ENCODE measurements around the gene CEBPE.

CEBPE gene

DNA sequence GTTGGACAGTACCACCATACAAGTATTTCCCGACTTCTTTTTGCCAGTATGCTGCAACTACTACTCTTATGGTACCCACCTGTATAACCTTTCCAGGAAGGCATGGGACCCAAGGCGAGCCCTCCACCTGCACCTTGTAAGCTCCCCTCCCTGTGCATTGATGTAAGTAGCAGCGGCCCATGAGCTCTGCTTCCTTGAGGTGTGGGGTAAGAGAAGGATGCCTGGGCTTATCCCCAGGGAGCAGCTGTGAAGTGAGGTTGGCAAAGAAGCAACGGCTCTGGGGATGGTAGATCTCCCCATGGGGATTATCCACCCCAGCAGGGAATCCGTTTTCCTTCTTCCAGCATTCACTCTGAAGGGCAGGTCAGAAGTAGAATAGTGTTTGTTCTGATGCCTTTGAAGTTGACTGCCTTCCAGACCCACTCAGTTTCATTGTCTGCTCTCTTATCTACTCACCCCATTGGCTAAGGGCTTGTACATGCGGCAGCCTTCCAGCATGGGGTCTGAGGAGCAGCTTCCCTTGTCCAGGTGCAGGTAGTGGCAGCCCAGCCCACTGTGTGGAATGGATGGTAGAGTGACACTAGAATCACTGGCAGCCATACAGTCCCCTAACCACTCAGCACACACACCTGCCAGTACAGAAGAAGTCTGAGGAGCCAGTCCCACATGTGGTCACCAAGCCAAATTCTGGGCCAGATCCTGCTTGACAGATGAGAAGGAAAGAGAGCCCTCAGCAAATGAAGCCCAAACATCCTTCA is 17.7 kb downstream of the CEBPE start:
- no peak for DNase-seq

DNA sequence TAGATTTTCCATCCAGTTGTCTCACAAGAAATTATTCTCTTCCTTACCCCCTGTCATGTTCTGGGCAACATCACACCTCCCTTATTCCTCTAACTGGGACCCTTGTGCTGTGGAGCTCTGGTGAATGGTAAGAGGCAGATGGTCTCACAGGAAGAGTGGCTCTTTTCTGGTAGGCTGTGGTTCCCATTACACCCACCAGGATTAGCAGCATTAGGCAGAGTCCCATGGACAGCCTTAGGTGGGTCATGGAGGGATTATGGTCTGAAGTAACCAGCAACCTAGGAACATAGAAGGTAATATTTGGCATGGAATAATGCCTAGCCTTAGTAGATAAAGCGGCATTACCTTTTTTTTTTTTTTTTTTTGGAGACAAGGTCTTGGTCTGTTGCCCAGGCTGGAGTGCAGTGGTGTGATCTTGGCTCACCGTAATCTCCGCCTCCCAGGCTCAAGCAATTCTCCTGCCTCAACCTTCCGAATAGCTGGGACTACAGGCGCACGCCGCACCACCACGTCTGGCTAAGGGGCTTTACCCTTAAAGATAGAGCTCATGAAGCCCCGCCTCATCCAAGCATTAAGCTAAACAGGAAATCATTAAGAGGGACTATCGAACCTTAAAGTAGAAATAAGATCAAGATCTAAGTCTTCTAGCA is 19.7 kb downstream of the CEBPE start:
- DNase-seq = no peak

GRCh38 chr14:23097786-23098185 is 21.3 kb downstream of the CEBPE start:
- no peak for DNase-seq

GRCh38 chr14:23095196-23096108 is 23.6 kb downstream of the CEBPE start, which contains the start of gene C14orf119:
Gene C14orf119, plus strand, starts transcription at chr14:23095505. Its CDS starts 2,154 bp downstream, at chr14:23097659.
- no peak for DNase-seq

GRCh38 chr14:23094666-23095195 is 24.3 kb downstream of the CEBPE start, which contains the start of gene ACIN1:
Gene ACIN1, minus strand, starts transcription at chr14:23095136. Its CDS starts 24 bp downstream, at chr14:23095112.
- DNase-seq = no peak

DNA sequence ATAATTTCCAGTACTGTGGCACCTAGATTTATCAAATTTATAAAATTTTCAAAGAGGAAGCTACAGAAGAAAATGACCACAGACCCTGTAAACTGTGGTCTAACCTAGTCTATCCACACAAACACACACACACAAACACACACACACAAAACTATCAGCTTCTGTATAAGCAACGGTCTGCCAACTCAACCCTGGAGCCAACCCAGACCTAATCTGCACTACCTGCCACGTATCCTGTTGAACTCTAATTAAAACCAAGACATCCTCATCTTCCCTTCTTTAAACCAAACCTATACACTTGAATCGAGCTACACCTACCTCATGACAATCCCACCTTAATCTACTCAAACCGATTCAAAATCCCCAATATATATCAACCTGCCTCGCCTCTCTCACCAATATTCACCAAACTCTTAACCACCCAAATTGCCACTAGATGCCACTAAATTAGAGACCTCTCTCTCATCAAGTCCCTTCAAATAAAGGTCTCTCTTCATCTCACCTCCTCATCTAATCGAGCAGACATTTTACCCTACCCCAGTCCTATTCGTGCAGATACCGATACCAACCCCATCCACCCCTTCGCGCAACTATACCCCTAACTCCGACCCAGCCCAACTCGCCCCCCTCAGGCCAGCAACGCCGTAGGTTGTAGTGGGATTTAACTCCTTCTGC is 24.9 kb downstream of the CEBPE start:
- no peak for DNase-seq

DNA sequence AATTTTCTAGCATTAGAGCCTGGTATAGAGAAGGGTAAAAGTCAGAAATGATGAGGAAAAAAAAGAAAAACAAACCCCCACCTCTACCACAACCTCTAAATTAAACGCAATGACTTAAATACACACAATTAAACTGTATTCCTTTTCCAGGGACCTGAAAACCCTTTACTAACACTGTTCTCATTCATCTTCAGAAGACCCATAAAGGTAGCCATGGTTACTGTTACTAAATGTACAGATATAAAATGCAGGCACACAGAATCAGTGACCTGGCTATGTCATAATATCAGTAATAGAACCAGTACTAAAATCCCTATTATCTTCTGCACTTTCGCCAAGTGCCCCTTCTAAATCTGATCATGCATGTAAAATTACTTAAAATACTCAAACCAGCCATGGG is 25.5 kb downstream of the CEBPE start:
- no peak for DNase-seq

GRCh38 chr14:23093104-23093503 is 26.0 kb downstream of the CEBPE start:
- no peak for DNase-seq

GRCh38 chr14:23091294-23092225 is 27.5 kb downstream of the CEBPE start:
- no peak for DNase-seq

DNA sequence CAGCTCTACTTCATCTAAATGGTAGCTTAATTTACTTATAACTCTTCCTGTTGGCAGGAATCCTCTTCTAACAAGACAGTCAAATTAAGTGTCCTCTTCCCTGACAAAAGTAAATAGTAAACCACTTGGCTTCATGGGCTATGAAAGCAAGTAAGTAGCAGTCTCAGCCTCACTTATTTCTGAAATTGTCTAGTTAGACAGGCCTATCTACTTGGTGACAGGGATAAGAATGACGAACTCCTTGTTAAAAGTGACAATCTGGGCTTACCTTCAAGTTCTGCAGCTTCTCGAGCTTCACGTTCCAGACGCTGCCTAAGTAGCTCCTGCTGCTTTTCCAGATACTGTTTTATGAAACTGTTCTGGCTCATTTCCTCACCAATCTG is 28.8 kb downstream of the CEBPE start:
- no peak for DNase-seq

GRCh38 chr14:23089498-23090253 is 29.4 kb downstream of the CEBPE start:
- DNase-seq = no peak

DNA sequence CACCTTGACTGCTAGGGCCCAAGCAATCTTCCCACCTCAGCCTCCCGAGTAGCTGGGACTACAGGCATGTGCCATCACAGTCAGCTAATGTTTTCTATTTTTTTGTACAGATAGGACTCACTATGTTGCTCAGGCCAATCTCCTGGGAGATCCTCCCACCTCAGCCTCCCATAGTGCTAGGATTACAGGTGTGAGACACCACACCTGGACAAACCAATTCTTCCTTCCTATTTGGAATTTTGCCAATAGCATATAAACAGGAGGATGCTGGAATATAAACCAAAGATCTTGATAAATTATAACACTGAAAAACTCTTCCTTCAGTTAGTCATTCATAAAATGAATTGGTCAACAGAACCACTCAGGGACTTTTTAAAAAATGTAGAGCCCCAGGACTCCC is 32.5 kb downstream of the CEBPE start:
- no peak for DNase-seq

DNA sequence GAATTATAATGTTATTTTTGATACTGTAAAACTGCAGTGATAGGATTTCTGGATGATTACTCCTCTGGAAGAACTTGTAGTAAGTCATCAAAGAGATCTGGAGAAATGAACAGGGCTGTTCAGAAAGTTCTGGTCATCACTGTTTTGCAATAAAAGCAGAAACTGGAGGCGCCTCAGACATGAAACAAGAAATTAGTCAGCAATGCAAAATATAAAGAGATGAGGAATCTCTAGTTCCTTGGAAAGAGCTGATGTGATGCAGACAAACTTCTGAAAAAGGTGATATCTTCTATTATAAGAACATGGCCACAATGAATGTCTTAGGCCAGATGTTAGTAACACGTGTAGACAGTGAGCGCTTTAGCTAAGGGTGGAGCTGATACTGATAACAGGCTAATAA is 33.6 kb downstream of the CEBPE start:
- DNase-seq = no peak

GRCh38 chr14:23080474-23080873 is 38.6 kb downstream of the CEBPE start:
- DNase-seq = no peak

DNA sequence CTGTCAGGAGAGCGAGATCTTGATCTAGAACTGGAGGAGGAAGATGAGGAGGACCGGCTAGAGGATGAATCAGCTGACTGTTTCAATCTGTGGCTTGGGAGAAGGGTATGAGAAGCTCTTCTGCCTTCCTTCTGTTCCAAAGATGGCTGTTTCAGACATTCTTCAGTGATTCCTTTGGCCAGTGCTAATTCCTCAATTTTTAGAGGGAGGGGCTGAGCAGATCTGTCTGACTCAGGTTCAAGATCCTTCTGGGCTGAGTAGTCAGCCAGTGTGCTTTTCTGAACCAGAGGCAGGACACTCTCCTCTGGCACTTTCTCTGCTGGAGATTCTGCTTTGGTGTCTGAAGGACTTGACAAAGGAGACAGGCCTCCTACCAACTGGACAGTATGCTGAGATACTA is 39.3 kb downstream of the CEBPE start:
- no peak for DNase-seq

GRCh38 chr14:23078692-23079116 is 40.4 kb downstream of the CEBPE start:
- no peak for DNase-seq

GRCh38 chr14:23077962-23078361 is 41.1 kb downstream of the CEBPE start:
- DNase-seq = no peak

DNA sequence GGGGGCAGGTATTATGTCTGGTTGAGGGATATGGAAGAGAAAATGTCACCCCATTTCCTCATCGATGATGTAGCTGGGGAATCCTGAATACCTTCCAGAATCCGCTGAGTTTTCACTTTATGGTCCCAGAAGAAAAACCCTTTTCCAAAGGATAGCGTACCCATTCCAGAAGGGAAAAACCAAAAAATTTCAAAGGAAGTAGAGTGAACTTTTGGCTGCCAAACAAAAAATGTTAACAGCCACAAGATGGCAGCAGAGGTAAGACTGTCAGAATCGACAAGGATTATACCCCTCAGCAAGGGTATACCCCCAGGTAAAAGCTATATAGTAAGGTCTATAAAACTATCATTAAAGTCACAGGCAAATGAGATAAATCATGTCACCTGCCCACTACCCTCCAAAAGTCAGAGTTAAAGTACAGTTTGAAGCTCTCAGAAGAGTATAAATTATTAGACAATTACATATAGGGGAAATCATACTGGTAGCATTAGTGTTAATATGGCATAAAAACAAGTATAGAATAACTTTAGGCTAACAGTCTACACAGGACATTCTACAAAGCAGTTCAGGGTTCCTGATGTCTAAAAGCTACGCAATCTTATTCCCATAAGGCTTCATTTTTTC is 42.2 kb downstream of the CEBPE start:
- no peak for DNase-seq

DNA sequence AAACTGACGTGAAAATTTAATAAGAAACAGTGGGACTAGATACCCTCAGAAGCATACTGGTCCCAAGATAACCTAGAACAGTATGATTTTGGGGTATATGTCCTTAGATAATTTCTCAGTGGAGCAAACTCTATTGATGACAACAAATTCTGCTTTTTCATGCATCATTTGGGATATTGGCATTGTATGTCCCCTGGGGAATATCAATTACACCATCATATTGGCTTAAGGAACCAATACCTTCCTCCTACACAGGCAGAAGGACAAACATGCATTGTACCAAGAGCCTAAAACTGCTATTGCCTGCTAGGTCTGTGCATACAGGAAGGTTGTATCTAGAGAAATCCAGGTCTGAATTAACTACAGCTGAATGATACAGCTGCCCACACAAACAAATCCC is 44.1 kb downstream of the CEBPE start:
- no peak for DNase-seq

DNA sequence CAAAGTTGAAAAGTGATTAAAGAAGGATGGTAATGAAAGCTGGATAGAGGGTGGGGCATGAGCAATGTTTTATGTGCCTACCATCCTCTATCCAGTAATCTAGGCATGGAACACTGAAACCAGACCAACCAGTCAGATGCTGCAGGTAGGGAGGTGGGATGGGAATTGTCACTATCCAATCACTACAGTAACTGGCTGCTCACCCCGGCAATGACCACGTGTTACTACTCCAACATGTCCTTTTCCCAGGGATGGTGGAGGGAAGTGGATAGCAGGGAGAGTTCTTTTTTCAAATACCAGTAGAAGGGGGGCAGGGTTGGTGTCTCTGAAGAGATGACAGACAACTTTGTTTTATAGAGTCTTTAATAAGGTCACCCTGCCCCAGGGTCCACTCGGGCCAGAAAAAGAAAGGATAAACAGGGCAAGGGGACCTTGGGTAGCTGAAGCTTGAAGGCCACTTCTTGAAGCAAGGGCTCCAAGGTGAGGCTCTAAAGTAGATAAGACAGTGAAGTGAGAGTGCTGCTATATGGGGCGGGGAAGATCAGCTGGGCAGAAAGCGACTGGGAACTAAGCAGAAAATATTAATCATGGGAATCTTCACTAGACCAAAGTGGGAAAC is 47.0 kb downstream of the CEBPE start:
- DNase-seq = no peak
